Omental fat pad (tissue), 4 donors: ENCODE results near the gene GGCX. TPM values are rescaled to one million over a fixed set of nuclear protein-coding genes. Genes with fewer than 3 reads are reported as not detected.

Experiments
- ATAC-seq: fragments of 150-250 bp; one replicate; pipeline ENCODE4 v1.9.1; 2016; ENCODE audit warnings: mild to moderate bottlenecking, moderate library complexity; ENCODE audit not compliant: low FRiP score
- DNase-seq: peaks from one replicate; pipeline ENCODE4 v3.0.0-alpha.2; 2019; ENCODE audit warnings: low spot score
- total RNA-seq, 4 donors: library from RNA; depleted of rRNA; stranded (reverse); fragments of >200 nt; gene quantifications; one replicate each; pipeline ENCODE4 v1.1.0, GENCODE V29; 2016
- TF ChIP-seq, protein P1 (sequence below), 3 donors: fragments of 450-650 bp; IDR thresholded peaks; one replicate each; pipeline ENCODE4 v1.5.1; 2016 to 2017; ENCODE audit warnings: antibody characterized with exemption in 3 of 3, mild to moderate bottlenecking in 3 of 3, moderate library complexity in 2 of 3

Gene GGCX
- total RNA-seq, 4 donors from 2014 or later = 24.7 to 44.1 (median 39.8) TPM

DNA sequence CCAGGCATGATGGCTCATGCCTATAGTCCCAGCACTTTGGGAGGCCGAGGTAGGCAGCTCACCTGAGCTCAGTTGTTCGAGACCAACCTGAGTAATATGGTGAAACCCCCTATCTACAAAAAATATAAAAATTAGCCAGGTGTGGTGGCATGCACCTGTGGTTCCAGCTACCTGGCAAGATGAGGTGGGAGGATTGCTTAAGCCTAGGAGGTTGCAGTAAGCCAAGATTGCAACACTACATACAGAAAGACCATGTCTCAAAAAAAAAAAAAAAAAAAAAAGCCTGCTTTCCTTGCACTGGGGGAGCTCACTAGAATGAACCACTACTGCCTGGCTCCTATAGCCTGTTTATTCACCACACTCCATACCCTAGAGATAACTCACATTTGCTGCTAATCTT is 29.7 kb downstream of the GGCX start:
- DNase-seq (no peak), ATAC-seq (no peak)
- TF ChIP-seq, protein P1, sequence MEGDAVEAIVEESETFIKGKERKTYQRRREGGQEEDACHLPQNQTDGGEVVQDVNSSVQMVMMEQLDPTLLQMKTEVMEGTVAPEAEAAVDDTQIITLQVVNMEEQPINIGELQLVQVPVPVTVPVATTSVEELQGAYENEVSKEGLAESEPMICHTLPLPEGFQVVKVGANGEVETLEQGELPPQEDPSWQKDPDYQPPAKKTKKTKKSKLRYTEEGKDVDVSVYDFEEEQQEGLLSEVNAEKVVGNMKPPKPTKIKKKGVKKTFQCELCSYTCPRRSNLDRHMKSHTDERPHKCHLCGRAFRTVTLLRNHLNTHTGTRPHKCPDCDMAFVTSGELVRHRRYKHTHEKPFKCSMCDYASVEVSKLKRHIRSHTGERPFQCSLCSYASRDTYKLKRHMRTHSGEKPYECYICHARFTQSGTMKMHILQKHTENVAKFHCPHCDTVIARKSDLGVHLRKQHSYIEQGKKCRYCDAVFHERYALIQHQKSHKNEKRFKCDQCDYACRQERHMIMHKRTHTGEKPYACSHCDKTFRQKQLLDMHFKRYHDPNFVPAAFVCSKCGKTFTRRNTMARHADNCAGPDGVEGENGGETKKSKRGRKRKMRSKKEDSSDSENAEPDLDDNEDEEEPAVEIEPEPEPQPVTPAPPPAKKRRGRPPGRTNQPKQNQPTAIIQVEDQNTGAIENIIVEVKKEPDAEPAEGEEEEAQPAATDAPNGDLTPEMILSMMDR (IDR thresholded peaks at IDR 0.05) = no peak

DNA sequence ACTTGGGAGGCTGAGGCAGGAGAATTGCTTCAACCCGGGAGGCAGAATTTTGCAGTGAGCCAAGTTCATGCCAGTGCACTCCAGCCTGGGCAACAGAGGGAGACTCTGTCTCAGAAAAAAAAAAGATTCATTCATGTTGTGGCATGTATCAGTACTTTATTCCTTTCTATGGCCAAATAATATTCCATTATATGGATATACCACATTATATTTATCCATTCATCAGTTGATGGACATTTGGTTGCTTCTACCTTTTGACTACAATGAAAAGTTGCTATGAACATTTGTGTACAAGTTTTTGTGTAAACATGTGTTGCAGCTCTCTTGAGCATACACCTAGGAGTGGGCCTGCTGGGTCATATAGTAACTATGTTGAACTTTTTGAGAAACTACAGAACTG is 31.5 kb downstream of the GGCX start:
- TF ChIP-seq, protein P1 (IDR thresholded peaks at IDR 0.05) = no peak
- DNase-seq (no peak), ATAC-seq (no peak)

DNA sequence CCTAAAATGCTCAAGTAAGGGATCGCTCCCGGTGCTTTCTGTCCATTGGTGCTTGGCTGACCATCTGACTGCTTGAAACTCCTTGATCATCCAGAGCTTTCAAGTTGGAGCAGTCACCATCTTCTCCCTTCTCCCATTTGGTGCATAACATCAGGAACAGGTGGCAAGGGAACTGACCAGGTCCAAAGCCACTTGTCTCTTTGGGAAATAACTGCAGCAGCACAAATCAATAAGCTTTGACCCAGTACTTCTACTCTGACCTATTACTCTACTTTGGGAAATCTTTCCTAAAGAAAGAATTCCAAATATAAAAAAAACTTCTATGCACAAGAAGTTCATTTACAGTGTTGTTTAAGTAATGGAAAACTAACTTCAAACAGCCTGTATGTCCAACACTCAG is 32.9 kb downstream of the GGCX start:
- DNase-seq (no peak), ATAC-seq (no peak)
- TF ChIP-seq, protein P1 (IDR thresholded peaks at IDR 0.05) = no peak

DNA sequence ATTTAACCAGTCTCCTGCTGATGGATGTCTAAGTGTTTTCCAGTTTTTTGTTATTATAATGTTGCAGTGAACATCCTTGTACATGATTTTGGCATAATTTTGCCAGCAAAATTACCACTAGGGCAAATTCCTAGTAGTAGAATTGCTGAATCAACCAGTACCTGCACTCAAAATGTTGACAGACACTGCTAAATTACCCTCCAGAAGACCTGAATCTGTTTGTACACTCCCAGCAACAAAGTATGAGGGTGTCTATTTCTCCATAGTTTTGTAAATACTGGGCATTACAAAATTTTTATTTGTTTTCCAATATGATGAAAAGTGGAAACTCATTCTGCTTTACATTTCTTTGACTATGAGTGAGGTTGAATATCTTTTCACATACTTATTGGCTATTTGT is 33.5 kb downstream of the GGCX start:
- no peak for DNase-seq
- ATAC-seq = no peak
- TF ChIP-seq, protein P1 (IDR thresholded peaks at IDR 0.05) = no peak

DNA sequence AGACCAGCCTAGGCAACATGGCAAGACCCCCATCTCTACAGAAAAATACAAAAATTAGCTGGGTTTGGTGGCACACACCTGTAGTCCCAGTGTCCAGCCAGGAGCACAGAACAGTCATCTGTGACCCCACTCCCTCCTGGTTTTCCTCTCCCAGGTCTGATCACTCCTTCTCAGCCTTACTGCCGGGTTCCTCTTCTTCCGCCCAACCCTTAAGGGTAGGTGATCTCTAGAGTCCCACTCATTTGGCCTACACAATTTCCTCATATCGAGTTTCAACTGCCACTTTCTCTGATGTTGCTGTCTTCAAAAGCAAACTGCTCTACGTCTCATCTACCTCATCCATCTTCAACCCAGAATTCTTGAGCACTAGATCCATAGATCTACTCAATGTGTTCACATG is 35.7 kb downstream of the GGCX start:
- no peak for ATAC-seq
- no peak for DNase-seq
- TF ChIP-seq, protein P1 (IDR thresholded peaks at IDR 0.05) = no peak

DNA sequence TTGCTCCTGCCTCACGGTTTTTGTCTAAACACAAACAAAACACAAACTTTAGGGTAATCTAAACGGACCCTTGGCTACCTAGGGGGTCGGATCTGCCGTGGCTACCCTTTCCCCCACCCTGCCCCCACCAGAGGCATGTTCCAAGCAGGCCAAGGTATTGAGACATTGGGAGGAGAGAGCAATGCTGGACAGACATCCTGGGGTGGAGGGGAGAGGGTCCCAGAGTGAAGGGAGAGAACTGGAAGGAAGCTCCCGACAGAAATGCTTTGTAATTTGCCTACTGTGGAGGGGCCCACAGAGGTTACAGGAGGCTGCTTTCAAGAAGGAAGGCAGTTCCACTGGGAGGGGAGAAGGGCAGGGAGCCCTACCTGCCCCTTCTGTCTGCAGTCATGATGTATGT is 36.3 kb downstream of the GGCX start:
- ATAC-seq (no peak), DNase-seq (no peak)
- TF ChIP-seq, protein P1 (IDR thresholded peaks at IDR 0.05) = no peak

DNA sequence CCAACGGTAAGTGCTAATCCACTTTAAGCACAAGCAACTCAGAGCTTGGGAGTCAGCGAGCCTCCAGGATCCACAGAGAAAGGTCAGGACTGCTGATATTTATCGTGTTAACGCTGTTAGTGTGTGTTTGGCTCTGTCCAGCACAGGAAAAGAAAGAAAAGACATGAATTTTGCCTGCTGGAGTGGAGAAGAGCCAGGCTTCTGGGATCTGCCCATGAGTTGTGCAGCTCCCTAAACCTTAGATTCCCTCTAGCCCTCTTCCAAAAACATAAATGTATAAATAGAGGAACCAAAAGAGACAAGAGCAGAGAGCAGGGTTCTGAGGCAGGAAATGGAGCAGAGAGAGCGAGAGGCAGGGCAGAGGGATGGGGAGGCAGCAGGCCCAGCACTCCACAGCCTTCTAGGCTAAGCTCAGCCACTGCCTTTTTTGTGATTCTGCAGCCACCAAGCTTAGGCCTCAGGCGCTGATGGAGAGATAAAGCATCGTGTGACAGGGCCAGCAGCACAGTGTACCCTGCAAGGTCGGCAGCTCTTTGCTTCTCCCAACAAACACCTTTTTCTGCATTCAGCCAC is 36.9 kb downstream of the GGCX start:
- TF ChIP-seq, protein P1 (IDR thresholded peaks at IDR 0.05) = no peak
- ATAC-seq = peak; percentile 28

More for the DNA sequence above, 36.9 kb downstream of the GGCX start:
- no peak for DNase-seq
